HG02943 (cell line): ENCODE measurements around the gene GPR143.
"Not testable (repeated sequence)": the region's sequence is repeated elsewhere in the genome, so short reads cannot be mapped to it uniquely, and the experiment has no call there.

ENCODE experiments used
- ATAC-seq: cut with Tn5 transposase; IDR thresholded peaks from one replicate; pipeline ENCODE4 v1.9.1; 2021; ENCODE audit warnings: mild to moderate bottlenecking, low read depth, moderate library complexity; ENCODE audit not compliant: unreplicated experiment

Gene GPR143

DNA sequence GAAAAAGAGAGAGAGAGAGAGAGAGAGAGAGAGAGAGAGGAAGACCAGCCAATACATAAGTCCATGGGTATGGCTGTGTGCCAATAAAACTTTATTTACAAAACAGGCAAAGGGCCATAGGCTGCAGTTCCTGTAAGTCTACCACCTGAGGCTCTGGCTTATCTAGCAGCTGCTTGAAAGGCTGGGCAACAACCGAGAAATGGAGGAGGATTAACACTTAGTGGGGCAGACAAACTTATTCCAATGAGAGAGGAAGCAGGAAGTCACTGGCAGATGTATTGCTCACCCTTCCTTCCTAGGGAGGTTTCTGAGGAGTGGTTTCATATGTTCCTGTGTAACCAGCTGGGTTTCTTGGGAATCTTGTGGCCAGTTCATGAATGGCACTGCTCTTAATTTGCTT lies 4.7 kb upstream of the GPR143 start:
- ATAC-seq: no peak

DNA sequence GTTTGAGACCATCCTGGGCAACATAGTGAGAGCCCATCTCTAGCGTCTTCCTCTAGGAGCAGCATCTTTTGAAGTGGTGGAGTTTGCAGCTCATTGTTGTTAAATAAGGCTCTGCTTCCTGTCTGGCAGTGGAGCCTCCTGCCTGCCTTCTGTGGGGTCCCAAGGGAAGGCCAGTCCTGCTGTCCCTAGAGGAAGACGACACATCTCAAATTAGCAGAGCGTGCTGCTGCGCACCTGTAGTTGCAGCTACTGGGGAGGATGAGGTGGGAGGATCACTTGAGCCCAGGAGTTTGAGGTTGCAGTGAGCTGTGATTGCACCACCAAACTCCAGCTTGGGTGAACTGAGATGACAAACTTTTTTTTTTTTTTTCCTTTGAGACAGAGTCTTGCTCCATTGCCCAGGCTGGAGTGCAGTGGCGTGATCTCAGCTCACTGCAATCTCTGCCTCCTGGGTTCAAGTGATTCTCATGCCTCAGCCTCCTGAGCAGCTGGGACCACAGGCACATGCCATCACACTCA lies 2.7 kb upstream of the GPR143 start:
- not testable (repeated sequence) for ATAC-seq

- no peak for ATAC-seq
These were observed 1.7 kb upstream of the GPR143 start for GRCh38 chrX:9767375-9767774.

GRCh38 chrX:9765072-9765736 lies 443 bp downstream of the GPR143 start:
- ATAC-seq: no peak

DNA sequence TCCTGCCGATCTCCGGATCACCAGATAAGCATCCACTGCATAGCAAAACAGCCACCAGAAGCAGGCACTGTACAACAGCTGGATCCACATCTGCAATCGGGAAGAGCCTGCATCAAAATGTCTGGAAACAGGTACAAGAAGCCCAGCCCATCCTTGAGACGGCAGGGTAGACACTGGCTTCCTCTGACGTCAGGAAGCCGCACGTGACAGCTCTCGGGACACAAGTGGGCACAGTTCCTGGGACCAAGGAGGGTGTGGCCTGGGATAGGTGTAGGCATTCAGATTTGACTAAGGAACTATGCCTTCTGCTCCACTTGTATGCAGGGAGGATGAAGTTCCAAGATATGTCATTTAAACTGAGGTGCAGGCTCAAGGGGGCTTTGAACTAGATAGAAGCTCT lies 6.3 kb downstream of the GPR143 start:
- ATAC-seq: no peak

- ATAC-seq: no peak
These were observed 7.5 kb downstream of the GPR143 start for GRCh38 chrX:9758021-9758638.

DNA sequence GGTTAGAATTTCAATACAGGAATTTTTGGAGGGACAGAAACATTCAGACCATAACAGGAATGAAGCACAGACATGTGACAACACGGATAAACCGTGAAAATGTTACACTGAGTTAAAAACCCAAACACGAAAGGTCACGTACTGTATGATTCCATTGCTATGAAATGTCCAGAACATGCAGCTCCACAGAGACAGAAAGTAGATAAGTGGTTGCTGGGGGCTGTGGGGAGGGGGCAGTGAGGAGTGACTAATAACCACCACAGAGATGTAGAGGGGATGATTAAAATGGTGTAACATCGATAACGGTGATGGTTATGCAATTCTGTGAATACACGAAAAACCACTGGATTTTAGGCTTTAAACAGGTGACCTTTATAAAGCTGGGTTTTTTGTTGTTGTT lies 8.3 kb downstream of the GPR143 start:
- no peak for ATAC-seq

- ATAC-seq: no peak
These were observed 16.4 kb downstream of the GPR143 start for GRCh38 chrX:9749146-9749692.

DNA sequence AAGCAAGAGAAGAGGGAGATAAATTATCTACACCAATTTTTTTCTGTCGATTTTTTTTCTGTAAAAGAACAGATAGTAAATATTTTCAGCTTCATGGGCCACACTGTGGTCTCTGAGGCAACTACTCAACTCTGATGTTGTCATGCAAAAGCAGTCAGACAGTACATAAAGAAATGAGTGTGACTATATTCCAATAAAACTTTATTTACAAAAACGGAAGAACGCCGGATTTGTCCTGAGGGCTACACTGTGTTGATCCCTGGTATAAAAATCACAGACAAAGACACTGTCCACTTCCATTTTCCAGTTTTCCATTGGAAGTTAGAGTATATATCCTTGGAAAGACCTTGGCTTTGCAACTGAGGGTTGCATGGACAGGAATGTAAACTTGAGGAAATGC lies 18.0 kb downstream of the GPR143 start:
- no peak for ATAC-seq

DNA sequence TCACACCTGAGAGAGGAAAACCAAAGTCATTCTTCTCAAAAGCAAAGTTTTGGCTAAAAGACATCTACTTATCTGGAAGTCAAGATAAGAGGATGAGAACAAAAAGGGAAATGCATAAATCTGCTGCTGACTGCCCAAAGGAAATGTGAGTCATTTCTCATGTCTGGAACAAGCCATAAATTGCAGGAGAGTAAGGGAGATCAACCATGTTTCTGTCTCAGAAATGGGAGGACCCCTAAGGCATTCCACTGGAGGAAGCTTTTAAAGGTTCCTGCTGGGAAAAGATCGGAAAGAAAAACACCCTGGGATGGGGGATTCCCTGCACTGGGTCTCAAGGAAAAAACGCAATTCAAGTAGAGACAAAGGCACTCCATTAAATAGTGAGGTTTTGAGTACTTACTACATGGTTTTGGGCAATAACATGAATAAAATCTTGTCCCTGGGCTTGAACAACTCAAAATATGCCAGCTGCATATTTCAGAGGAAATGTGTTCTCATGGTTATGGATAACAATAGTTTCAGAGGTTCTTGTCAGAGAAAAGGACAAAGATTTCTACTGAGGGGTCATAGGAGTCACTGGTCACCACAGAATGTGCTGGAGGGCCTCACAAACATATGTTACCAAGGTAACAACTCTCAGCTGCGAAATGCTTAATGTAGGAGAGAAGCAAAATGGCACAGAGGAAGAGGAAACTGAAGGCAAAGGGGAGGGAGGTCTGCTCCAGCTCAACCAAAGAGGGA lies 19.3 kb downstream of the GPR143 start:
- ATAC-seq: no peak

GRCh38 chrX:9745417-9746115 lies 20.1 kb downstream of the GPR143 start:
- ATAC-seq: no peak

DNA sequence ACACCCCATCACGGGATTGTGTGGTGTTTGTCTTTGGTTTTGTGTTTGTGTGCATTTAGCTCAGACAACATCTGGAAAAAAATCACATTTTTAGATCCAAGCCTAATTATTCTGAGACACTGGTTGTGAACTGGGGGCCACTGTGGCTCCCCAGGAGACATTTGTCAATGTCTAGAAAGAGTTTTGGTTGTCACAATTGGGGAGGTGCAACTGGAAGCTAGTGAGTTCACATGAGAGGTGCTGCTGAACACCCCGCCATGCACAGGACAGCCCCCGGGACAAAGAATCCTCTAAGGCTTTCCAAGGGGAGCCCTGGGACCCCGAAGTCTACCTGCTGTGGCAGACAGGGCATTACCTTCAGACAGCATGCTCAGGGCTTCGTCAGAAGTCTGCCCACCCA lies 26.5 kb downstream of the GPR143 start:
- ATAC-seq: no peak

GRCh38 chrX:9738151-9738550 lies 27.5 kb downstream of the GPR143 start:
- ATAC-seq: no peak

DNA sequence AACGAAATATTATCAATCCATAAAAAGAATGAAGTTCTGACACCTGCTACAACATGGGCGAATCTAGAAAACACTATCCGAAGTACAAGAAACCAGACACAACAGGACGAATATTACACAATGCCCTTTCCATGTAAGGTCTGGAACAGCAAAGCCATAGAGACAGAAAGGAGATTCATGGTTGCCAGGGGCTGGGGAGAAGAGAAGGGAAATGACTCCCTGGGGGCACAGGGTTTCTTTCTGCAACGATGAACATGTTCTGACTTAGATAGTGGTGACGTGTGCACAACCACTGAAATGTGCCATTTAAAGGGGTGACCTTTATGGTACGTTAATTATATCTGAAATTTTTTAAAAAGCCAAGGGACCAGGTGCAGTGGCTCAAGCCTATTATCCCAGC lies 28.3 kb downstream of the GPR143 start:
- no peak for ATAC-seq

GRCh38 chrX:9730752-9731151 lies 34.9 kb downstream of the GPR143 start:
- ATAC-seq: no peak

DNA sequence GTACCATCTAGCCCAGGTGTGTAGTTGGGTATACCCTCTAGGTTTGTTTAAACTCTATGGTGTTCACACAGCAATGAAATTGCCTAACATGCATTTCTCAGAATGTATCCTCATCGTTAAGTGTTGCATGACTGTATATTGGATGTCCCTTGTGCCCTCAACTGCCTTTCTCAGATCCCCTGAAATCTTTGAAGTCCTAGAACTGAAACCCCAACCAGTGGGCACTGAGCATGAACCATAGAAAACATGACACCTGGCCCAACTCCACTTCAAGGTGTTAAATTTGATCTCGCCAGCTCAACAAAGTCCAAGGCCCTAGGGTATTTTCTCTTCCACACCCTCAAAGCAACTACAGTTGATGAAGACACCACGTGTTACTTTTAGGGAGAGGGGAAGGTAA lies 35.6 kb downstream of the GPR143 start:
- ATAC-seq: no peak

DNA sequence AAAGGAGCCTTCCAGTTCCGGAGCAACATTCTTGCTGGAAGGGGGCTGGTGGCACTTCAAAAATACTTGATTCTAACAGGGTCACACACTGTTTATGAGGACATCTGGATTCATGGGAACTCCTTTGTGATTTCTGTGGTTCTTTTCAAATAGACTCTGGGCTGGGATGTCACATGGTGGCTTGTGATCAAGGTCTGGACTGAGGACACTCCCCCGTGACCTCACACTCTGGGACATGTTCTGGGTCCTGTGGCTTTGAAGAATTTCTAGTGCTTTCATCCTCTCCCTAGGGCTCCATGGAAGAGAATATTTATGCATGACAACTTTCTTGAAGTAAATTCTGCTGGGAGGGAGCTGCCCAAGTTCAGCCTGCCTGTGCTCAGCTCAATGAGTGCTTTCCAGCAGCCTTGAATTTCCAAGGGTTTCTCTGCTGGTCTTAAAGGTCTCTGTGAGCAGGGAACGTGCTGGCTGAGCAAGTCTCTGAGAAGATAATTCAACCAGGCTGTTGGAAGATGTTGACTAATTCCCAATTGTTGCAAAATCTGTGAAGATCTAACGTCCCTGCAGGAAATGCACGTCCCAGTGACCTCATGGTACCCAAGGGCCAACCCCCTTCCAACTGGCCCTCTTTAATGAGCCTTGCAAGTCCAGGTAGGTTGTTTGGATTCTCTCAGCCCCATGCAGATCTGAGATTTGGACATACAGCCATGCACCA lies 36.3 kb downstream of the GPR143 start:
- no peak for ATAC-seq

DNA sequence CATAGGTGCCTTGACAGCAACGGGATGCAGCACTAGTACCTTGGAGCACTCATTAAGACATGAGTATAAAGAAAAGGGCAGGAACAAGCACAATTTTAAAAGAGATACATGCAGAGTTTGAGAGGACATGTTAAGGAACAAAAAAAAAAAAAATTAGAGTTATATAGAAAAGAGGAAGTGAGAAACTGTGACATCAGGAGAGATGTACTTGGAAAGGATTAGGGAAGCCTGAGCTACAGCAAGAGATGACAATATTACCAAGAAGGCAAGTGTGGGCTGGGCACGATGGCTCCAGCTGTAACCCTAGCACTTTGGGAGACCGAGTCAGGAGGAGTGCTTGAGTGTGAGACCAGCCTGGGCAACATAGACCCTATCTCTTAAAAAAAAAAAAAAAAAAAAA lies 37.4 kb downstream of the GPR143 start:
- ATAC-seq: no peak

DNA sequence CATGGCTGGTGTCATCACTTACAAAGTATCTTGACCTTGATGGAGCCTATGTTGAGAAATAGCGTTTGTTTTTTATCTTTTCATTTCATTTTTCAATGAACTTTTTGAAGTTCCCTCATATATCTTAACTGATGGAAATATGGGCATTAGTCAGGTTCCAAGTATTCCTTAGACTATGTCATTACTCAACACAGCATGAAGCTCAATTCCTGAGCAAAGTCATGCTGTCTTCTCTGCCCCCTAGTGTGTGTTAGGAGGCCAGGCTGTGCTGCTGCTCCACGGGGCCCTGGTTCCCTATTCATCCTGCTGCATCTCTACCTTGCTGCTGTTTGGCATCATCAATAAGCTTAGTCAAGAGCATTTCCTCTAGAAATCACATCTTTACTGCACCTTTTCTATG lies 40.9 kb downstream of the GPR143 start:
- ATAC-seq: no peak

DNA sequence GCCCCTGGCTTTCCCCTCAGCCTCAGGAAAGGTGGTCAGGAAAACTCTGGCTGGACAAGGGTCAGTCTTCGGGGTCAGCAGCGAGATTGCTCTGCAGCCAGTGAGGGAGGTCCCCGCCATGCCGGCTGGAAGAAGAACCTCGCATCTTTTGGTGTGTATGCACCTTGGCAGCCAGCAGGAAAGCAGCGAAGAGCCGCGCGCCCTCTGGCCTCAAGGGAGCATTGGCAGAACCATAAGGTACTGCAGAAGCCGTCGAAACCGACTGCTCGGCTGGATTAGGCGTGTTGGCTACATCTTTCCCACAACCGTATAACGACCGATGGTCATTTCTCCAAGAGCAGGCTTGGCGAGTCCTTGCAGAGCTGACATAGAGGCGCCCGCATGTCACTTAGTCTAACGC lies 48.3 kb downstream of the GPR143 start:
- ATAC-seq: no peak
